ENCODE results near the gene C19orf38.

Gene C19orf38

DNA sequence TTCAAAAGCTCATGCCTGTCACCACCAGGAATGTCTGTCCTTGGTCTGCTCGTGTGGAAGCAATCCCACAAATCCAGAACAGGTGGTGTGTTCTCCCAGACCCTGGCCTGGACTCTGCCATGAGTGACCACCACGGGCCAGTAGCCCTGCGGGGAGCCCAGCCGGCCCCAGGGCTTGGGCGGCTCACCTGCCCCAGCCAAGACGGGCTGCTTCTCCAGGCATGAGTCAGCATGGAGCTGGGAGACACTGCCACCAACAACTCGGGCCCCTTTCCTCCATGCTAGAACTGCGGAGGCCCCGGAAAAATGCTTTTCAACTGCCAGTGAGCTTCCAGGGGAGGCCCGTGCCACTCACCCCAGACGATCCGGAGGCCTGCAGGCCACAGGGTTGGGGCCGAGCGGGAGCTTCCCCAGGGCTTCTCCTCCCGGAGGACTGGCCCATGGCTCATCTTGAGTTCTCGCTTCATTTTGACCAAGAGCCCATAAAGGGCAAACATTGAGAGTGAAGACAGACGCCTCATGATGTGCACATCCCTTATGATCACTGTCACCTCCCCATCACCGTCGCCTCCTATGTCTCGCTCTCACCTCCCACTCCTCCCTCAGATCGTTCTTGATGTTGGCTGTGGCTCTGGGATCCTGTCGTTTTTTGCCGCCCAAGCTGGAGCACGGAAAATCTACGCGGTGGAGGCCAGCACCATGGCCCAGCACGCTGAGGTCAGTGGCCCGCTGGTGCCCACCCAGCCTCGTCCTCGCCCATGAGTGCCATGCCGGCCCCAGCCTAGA, 63.6 kb downstream of the C19orf38 start:
- DNase-seq (ENCODE audit: low read depth in 2 of 2), result no peak

DNA sequence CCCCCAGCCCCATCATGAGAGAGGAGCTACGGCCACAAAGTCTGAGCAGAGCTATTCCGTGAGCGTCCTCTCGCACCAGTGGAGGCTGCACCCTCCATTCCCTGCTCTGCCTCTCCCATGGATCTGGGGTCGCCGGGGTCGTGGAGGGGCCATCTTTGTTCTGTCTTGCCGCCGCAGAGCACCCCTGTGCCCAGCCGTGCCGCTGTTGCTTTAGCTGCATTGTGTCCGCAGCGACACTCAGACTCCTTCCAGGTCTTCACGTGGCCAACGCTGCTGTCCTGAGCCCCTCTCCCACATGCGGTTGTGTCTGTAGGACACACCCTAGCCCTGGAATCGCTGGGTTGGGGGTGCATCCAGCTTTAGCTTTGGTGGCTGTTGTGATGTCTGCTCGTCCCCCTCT, 64.4 kb downstream of the C19orf38 start:
- no peak for DNase-seq (ENCODE audit: low read depth in 2 of 2)

DNA sequence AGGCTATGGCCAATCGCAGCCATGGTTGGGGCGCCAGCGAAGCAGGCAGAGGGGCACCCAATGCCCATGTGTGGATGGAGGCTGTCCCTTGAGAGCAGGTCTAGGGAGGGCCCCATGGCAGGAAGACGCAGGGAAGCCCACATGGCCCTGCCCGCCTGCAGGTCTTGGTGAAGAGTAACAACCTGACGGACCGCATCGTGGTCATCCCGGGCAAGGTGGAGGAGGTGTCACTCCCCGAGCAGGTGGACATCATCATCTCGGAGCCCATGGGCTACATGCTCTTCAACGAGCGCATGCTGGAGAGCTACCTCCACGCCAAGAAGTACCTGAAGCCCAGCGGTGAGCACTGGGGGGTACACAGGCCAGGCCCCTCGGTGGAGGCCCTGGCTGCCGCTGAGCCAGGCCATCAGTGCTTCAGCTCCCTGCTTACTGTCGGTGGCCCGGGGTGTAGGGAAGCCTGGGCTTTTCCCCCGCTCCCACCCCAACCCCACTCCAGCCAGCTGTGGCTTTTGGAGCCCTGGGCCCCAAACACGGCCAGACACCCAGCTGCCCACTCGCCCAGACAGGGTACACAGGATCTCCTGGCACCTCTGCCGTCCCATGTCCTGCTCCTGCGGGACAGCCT, 65.6 kb downstream of the C19orf38 start:
- no peak for DNase-seq (ENCODE audit: low read depth in 2 of 2)

DNA sequence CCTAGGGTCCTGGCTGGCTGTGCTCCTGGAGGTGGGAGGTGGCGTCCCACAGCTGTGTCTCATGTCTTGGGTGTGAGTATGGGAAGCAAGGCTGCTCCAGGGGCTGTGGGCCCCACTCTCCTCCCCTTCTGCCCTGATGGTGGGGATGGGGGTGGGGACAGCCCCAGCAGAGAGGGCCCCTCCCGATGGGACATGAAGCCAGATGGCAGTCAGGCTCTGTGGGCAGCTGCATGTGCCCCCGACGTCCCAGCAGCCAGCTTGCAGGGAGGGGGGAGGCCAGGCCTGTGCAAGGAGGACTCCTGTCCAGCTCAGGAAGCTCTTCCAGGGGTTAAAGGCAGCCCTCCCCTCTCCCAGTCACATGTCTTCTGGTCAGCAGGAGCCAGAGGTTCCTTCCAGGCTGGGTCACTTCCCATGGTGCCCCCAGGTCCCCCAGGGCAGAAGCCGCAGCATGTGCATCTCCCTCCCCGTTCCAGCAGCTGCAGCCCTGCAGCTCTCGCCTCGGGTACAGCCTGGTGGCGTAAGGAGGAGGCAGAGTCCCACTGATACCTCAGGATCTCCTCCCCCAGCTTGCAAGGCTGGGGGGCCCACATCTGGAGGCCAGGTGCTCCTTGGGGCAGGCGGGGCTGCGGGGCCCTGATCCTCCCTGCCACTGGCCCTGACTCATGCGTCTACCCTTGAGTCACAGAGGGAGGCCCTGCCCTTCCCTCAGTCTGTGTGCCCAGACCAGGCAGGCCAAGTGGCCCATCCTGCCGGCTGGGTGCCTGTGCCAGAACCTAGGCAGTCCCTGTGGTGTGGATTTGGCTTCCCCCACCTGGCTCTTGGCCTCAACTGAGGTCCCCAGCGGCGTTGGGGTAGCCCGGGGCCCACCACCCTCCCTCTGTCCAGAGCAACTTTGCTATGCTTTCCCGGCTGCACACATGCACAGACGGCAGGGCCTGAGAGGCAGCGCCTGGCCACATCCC, 67.2 kb downstream of the C19orf38 start:
- DNase-seq (ENCODE audit: low read depth in 2 of 2), result no peak

DNA sequence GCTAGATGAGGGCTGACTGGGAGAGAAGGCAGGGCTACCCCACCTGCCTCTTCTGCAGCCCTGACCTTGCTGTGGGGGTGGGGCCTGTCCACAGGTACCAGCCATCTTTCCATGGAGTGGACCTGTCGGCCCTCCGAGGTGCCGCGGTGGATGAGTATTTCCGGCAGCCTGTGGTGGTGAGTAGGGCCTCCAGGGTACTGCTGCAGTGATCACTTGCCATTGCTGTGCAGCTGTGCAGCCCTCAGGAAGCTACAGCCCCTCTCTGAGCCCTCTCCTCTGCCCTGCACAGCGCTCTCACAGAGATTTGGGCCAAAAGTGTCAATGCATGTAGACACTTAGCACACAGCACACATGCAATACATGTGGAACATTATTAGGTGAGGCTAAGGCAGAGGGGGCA, 68.4 kb downstream of the C19orf38 start:
- no peak for DNase-seq (ENCODE audit: low read depth in 2 of 2)

DNA sequence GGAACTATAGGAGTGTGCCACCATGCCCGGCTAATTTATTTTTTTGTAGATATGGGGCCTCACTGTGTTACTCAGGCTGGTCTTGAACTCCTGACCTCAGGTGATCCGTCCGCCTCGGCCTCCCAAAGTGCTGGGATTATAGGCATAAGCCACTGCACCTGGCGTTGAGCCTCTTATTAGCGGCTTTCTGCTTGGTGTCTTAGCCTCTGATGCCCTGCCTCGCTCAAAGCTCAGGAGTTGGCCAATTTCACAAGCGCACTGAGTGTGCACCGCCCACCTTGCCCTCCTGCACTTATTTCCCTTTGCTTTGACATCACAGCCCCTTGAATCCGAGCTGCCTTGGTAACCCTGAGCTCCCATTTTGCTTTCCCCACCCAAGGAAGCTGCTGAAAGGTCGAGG, 70.1 kb downstream of the C19orf38 start:
- DNase-seq (ENCODE audit: low read depth in 2 of 2), result no peak

Data from stimulated activated CD4-positive, alpha-beta T cell treated with anti-CD3 and anti-CD28 coated beads, Interleukin-4, amount 100 ng/mL, for 48 hours (primary cell).